Activated CD4-positive, alpha-beta memory T cell treated with anti-CD3 and anti-CD28 coated beads, Interleukin-2, amount 10 ng/mL, durations not matched to agents 7 days and 5 days (primary cell): ENCODE measurements around the gene ATP5F1B. TPM values are rescaled to one million over a fixed set of nuclear protein-coding genes. Genes with fewer than 3 reads are reported as not detected.

Source experiments
- CTCF ChIA-PET: fragments of 350-600 bp; sonication (Branson Sonifier 250); formaldehyde crosslinking; loops from one replicate; lab custom pipeline; 2021; ENCODE audit warnings: antibody characterized with exemption, inconsistent platforms; lab: Charles Lee
- POLR2A ChIA-PET: fragments of 350-600 bp; sonication (Branson Sonifier 250); formaldehyde crosslinking; loops from one replicate; lab custom pipeline; 2021; ENCODE audit warnings: antibody characterized with exemption; lab: Charles Lee
- DNase-seq: peaks from one replicate; pipeline ENCODE4 v3.0.0-alpha.2; 2020
- H3K27ac Mint-ChIP-seq: one replicate; pipeline ENCODE4 v1.8.0; 2021; ENCODE audit warnings: mild to moderate bottlenecking, mixed read lengths
- H3K27me3 Mint-ChIP-seq: one replicate; pipeline ENCODE4 v1.8.0; 2021; ENCODE audit warnings: mixed read lengths
- H3K36me3 Mint-ChIP-seq: one replicate; pipeline ENCODE4 v1.8.0; 2021; ENCODE audit warnings: low read depth, mixed read lengths
- H3K4me1 Mint-ChIP-seq: one replicate; pipeline ENCODE4 v1.8.0; 2021; ENCODE audit warnings: mixed read lengths
- H3K4me3 Mint-ChIP-seq: one replicate; pipeline ENCODE4 v1.8.0; 2021; ENCODE audit warnings: mild to moderate bottlenecking, mixed read lengths
- H3K9me3 Mint-ChIP-seq: one replicate; pipeline ENCODE4 v1.8.0; 2021; ENCODE audit warnings: mixed read lengths
- total RNA-seq, 2 experiments: library from RNA; stranded (reverse); gene quantifications; one replicate each; pipeline ENCODE4 v1.2.3, GENCODE V29; 2021

ATP5F1B gene
- total RNA-seq, 2 experiments from 2014 or later, result 529 to 549 TPM

GRCh38 chr12:56644654-56645053 lies 1.1 kb downstream of the ATP5F1B start:
- CTCF ChIA-PET, result interaction anchor here (1.6 to 2.8 kb wide), 2 partner anchors 9 to 40 kb away, joined by 4 to 50 read pairs; no protein-coding TSS in a partner anchor
- peaks cover 42% of the 10 kb centered on the region for H3K4me1 Mint-ChIP-seq
- H3K27me3 Mint-ChIP-seq, result no peaks in the 10 kb centered on the region
- POLR2A ChIA-PET, result interaction anchor here (1.2 to 5.8 kb wide), 11 partner anchors 9 to 107 kb away, joined by 3 to 103 read pairs (median 14); partner anchors contain the start of genes BAZ2A, NACA, PRIM1 and PTGES3
- no peak for DNase-seq
- peak overlapping the region; percentile 90 for H3K4me3 Mint-ChIP-seq
- H3K27ac Mint-ChIP-seq, result peak overlapping the region; percentile 95
- no peaks in the 10 kb centered on the region for H3K9me3 Mint-ChIP-seq
- H3K36me3 Mint-ChIP-seq, result peaks cover 51% of the 10 kb centered on the region

GRCh38 chr12:56641219-56641618 lies 4.6 kb downstream of the ATP5F1B start:
- no peak overlapping the region for H3K4me3 Mint-ChIP-seq
- ChIA-PET POLR2A (interaction anchor here (3.6 kb wide), 1 partner anchor 12 kb away, joined by 12 read pairs; the partner anchor contains the start of gene BAZ2A), CTCF (no interaction called here)
- peaks cover 77% of the 10 kb centered on the region for H3K36me3 Mint-ChIP-seq
- peaks cover 65% of the 10 kb centered on the region for H3K4me1 Mint-ChIP-seq
- no peaks in the 10 kb centered on the region for H3K9me3 Mint-ChIP-seq
- H3K27ac Mint-ChIP-seq, result no peak overlapping the region
- DNase-seq, result no peak
- H3K27me3 Mint-ChIP-seq, result no peaks in the 10 kb centered on the region

GRCh38 chr12:56637621-56638020 lies 8.2 kb downstream of the ATP5F1B start:
- Mint-ChIP-seq H3K4me3 (no peak overlapping the region), H3K36me3 (peaks cover 49% of the 10 kb centered on the region), H3K27me3 (no peaks in the 10 kb centered on the region), H3K9me3 (no peaks in the 10 kb centered on the region), H3K4me1 (peaks cover 59% of the 10 kb centered on the region), H3K27ac (peak overlapping the region; percentile 66)
- ChIA-PET CTCF (no interaction called here), POLR2A (interaction anchor here (2.0 to 5.5 kb wide), 2 partner anchors 8 kb away, joined by 17 to 103 read pairs; partner anchors contain the start of genes ATP5F1B and BAZ2A)
- no peak for DNase-seq

GRCh38 chr12:56636675-56637540 lies 8.9 kb downstream of the ATP5F1B start:
- Mint-ChIP-seq H3K9me3 (no peaks in the 10 kb centered on the region), H3K36me3 (peaks cover 42% of the 10 kb centered on the region), H3K27ac (peak overlapping the region; percentile 80), H3K27me3 (no peaks in the 10 kb centered on the region), H3K4me3 (peak overlapping the region; percentile 96), H3K4me1 (peaks cover 59% of the 10 kb centered on the region)
- ChIA-PET CTCF (interaction anchor here (0.6 to 3.9 kb wide), 43 partner anchors 9 to 819 kb away, joined by 3 to 80 read pairs (median 4); partner anchors contain the start of genes ATP5F1B, CNPY2, NACA and ORMDL2), POLR2A (interaction anchor here (0.7 to 5.5 kb wide), 21 partner anchors 9 to 592 kb away, joined by 3 to 103 read pairs (median 6); partner anchors contain the start of genes ATP5F1B, MYL6, NACA and PRIM1)
- DNase-seq, result peak; percentile 92

- Mint-ChIP-seq H3K9me3 (no peaks in the 10 kb centered on the region), H3K27me3 (no peaks in the 10 kb centered on the region), H3K27ac (peak overlapping the region; percentile 80), H3K36me3 (peaks cover 40% of the 10 kb centered on the region), H3K4me3 (peak overlapping the region; percentile 96), H3K4me1 (peaks cover 67% of the 10 kb centered on the region)
- DNase-seq, result peak; percentile 88
- ChIA-PET CTCF (interaction anchor here (0.6 to 3.9 kb wide), 43 partner anchors 10 to 818 kb away, joined by 3 to 80 read pairs (median 4); partner anchors contain the start of genes ATP5F1B, CNPY2, NACA and ORMDL2), POLR2A (interaction anchor here (0.6 to 5.5 kb wide), 25 partner anchors 8 to 593 kb away, joined by 3 to 103 read pairs (median 5); partner anchors contain the start of genes ATP5F1B, MYL6, NACA and PRIM1)
These were observed 9.7 kb downstream of the ATP5F1B start for GRCh38 chr12:56635806-56636674.

GRCh38 chr12:56634837-56635791 lies 10.7 kb downstream of the ATP5F1B start:
- Mint-ChIP-seq H3K27ac (peak overlapping the region; percentile 80), H3K36me3 (peaks cover 40% of the 10 kb centered on the region), H3K9me3 (no peaks in the 10 kb centered on the region), H3K4me3 (peak overlapping the region; percentile 96), H3K27me3 (no peaks in the 10 kb centered on the region), H3K4me1 (peaks cover 73% of the 10 kb centered on the region)
- CTCF ChIA-PET, result interaction anchor here (0.6 to 3.9 kb wide), 16 partner anchors 8 to 367 kb away, joined by 3 to 80 read pairs (median 7); partner anchors contain the start of genes ATP5F1B and PTGES3
- peak; percentile 76 for DNase-seq
- POLR2A ChIA-PET, result interaction anchor here (0.6 to 5.5 kb wide), 19 partner anchors 11 to 594 kb away, joined by 3 to 103 read pairs (median 6); partner anchors contain the start of genes ATP5F1B, NACA, PTGES3 and SHMT2

- Mint-ChIP-seq H3K27ac (peak overlapping the region; percentile 66), H3K4me1 (peaks cover 68% of the 10 kb centered on the region), H3K9me3 (no peaks in the 10 kb centered on the region), H3K27me3 (no peaks in the 10 kb centered on the region), H3K4me3 (peak overlapping the region; percentile 96), H3K36me3 (peaks cover 35% of the 10 kb centered on the region)
- ChIA-PET POLR2A (interaction anchor here (1.1 to 5.5 kb wide), 9 partner anchors 12 to 595 kb away, joined by 3 to 103 read pairs (median 6); partner anchors contain the start of genes ATP5F1B, PTGES3, SHMT2 and STAT6), CTCF (interaction anchor here (0.6 to 3.9 kb wide), 7 partner anchors 8 to 52 kb away, joined by 3 to 80 read pairs (median 18); partner anchors contain the start of genes ATP5F1B and PTGES3)
- DNase-seq, result no peak
These were observed 11.4 kb downstream of the ATP5F1B start for GRCh38 chr12:56634242-56634836.

- POLR2A ChIA-PET, result interaction anchor here (1.1 to 5.5 kb wide), 4 partner anchors 12 to 152 kb away, joined by 3 to 103 read pairs (median 34); partner anchors contain the start of genes ATP5F1B and PTGES3
- peak overlapping the region; percentile 66 for H3K27ac Mint-ChIP-seq
- H3K4me3 Mint-ChIP-seq, result peak overlapping the region; percentile 96
- H3K27me3 Mint-ChIP-seq, result no peaks in the 10 kb centered on the region
- CTCF ChIA-PET, result interaction anchor here (0.7 to 3.9 kb wide), 5 partner anchors 9 to 52 kb away, joined by 3 to 80 read pairs (median 3); partner anchors contain the start of gene PTGES3
- no peaks in the 10 kb centered on the region for H3K9me3 Mint-ChIP-seq
- peaks cover 67% of the 10 kb centered on the region for H3K4me1 Mint-ChIP-seq
- peaks cover 36% of the 10 kb centered on the region for H3K36me3 Mint-ChIP-seq
- DNase-seq, result no peak
These were observed 12.1 kb downstream of the ATP5F1B start for GRCh38 chr12:56633468-56634241.

GRCh38 chr12:56632701-56633467 lies 12.9 kb downstream of the ATP5F1B start:
- CTCF ChIA-PET, result interaction anchor here (0.7 kb wide), 1 partner anchor 49 kb away, joined by 3 read pairs; no protein-coding TSS in a partner anchor
- H3K4me1 Mint-ChIP-seq, result peaks cover 68% of the 10 kb centered on the region
- H3K36me3 Mint-ChIP-seq, result peaks cover 34% of the 10 kb centered on the region
- peak overlapping the region; percentile 96 for H3K4me3 Mint-ChIP-seq
- POLR2A ChIA-PET, result interaction anchor here (1.7 to 5.5 kb wide), 2 partner anchors 13 to 151 kb away, joined by 3 to 103 read pairs; partner anchors contain the start of gene ATP5F1B
- peak overlapping the region; percentile 48 for H3K27ac Mint-ChIP-seq
- H3K27me3 Mint-ChIP-seq, result no peaks in the 10 kb centered on the region
- H3K9me3 Mint-ChIP-seq, result no peaks in the 10 kb centered on the region
- no peak for DNase-seq
